ENCODE data around the gene ACSM5. TPM values are rescaled to one million over a fixed set of nuclear protein-coding genes. Genes with fewer than 3 reads are reported as not detected.

Gene ACSM5, protein sequence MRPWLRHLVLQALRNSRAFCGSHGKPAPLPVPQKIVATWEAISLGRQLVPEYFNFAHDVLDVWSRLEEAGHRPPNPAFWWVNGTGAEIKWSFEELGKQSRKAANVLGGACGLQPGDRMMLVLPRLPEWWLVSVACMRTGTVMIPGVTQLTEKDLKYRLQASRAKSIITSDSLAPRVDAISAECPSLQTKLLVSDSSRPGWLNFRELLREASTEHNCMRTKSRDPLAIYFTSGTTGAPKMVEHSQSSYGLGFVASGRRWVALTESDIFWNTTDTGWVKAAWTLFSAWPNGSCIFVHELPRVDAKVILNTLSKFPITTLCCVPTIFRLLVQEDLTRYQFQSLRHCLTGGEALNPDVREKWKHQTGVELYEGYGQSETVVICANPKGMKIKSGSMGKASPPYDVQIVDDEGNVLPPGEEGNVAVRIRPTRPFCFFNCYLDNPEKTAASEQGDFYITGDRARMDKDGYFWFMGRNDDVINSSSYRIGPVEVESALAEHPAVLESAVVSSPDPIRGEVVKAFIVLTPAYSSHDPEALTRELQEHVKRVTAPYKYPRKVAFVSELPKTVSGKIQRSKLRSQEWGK
- not detected in 2 replicates for total RNA-seq (2014; rRNA removed; shearing (Covaris generic))
- not detected in 2 replicates for polyA plus RNA-seq (2016; fragmentation: Nextera tagmentation; extraction: Ambion mirVana)

DNA sequence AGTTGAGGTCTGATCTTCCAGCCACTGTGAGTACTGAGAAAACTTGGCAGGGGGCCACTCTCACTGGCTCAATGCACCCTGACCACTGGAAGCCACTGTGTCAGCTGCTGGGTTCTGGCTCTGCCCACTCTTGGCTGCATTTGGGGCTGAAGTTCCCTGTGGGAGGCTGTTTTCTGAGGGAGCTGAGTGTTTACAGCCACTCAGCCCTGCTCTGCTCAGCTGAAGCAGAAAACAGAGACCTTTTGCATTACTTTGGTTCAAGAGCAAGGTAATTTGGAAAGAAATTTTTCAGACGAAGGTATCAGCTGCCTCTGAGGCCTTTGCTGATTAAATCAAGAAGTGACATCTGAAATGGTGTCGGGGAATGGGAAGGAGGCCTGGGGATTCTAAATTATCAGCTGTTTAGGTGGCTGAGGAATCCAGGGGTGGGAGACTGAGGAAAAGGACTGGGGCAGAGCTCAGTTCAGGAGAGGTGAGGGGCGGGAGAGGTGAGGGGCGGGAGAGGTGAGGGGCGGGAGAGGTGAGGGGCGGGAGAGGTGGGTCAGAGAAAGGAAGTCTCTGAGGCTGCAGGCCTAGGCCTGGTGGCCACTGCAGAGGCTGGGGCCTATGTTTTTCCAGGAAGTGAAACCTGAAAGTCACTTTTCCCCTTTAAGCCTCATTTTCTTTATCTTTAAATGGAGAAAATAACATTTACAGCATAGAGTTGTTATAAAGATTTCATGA is at the start of gene ACSM5:
Gene ACSM5 (plus strand): TSS at position 137 of the 723 bp plus-strand sequence. CDS start 1,951 bp downstream, outside the sequence.
- Histone ChIP-seq H3K4me3 (no peak within 1 kb of the TSS), H3K27ac (no peak within 1 kb of the TSS), H3K79me2 (ENCODE audit: insufficient read depth) (no peaks in the 10 kb centered on the region), H3K36me3 (ENCODE audit: low read depth) (no peaks in the 10 kb centered on the region), H3K9me2 (ENCODE audit: insufficient read depth) (no peaks in the 10 kb centered on the region), H3F3A (ENCODE audit: insufficient read depth) (no peaks in the 10 kb centered on the region), H3K27me3 (replicated peaks; ENCODE audit: insufficient read depth) (no peaks in the 10 kb centered on the region), H2AFZ (no peak within 1 kb of the TSS), H3K9ac (no peak within 1 kb of the TSS), H3K4me2 (ENCODE audit: unreplicated experiment) (no peak within 1 kb of the TSS), H3K9me3 (ENCODE audit: low read depth) (no peaks in the 10 kb centered on the region), H4K20me1 (ENCODE audit: insufficient read depth) (no peaks in the 10 kb centered on the region), H3K4me1 (ENCODE audit: insufficient read depth) (no peaks in the 10 kb centered on the region)
- in situ Hi-C loops (cut with MboI), result no loop called here
- TF ChIP-seq EZH2phosphoT487 (IDR thresholded peaks at IDR 0.05; ENCODE audit: insufficient read depth, low read depth) (no peak), EZH2 (IDR thresholded peaks at IDR 0.05; ENCODE audit: insufficient read depth, poor library complexity, severe bottlenecking) (no peak)
- 29 to 47% methylated on average over 2 to 6 of the region's 6 CpGs for WGBS, 2 experiments (ENCODE audit: low coverage in 1 of 2, low lambda C conversion rate in 2 of 2, missing lambda C conversion rate in 2 of 2)
- DNase-seq, result no peak

DNA sequence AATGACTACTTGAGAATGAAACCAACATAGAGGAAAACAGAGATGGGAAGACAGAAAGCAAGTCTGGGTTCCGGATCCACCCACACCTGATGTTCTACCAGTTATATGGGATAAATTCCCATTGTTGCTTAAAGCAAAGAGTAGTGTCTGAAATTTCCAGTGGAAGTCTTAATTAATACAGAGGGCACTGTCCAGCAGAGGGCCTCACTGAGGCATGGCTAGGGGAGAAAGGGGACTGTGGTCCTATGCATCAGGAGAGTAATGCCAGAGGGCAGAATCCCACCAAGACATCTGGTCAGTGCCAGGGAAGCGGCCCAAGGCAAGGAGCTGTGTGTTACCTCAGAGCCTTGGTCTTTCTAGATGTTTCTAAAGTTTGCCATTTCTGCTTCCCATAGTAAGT is 49.3 kb upstream of the ACSM5 start:
- H3K9me3 ChIP-seq (ENCODE audit: low read depth), result no peaks in the 10 kb centered on the region
- 17 to 21% methylated on average over 2 of the region's 2 CpGs for WGBS, 2 experiments (ENCODE audit: low coverage in 1 of 2, low lambda C conversion rate in 2 of 2, missing lambda C conversion rate in 2 of 2)
- TF ChIP-seq EZH2 (IDR thresholded peaks at IDR 0.05; ENCODE audit: insufficient read depth, poor library complexity, severe bottlenecking), result no peak
- no peak for TF ChIP-seq EZH2phosphoT487 (IDR thresholded peaks at IDR 0.05; ENCODE audit: insufficient read depth, low read depth)

DNA sequence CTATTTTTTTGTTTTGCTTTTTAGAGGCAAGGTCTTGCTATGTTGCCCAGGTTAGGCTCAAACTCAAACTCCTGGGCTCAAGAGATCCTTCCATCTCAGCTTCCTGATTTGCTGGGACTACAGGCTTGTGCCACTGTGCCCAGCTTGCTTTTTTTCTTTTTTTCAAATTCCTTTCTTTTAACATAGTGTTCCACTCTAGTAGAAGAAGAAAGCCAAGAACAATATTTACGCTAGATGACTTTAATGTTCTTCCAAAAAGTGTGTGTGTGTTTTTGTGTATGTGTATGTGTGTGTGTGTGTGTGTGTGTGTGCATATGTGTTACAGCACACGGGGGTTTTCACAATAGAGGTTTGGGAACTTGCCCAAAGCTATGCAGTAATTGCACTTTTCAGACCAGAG is 46.1 kb upstream of the ACSM5 start:
- TF ChIP-seq EZH2 (IDR thresholded peaks at IDR 0.05; ENCODE audit: insufficient read depth, poor library complexity, severe bottlenecking) (no peak), EZH2phosphoT487 (IDR thresholded peaks at IDR 0.05; ENCODE audit: insufficient read depth, low read depth) (no peak)
- no peak overlapping the region for H3K9ac ChIP-seq
- H3K27ac ChIP-seq, result no peak overlapping the region
- H2AFZ ChIP-seq, result no peak overlapping the region
- H3K4me3 ChIP-seq, result no peak overlapping the region
- WGBS, 2 experiments (ENCODE audit: low coverage in 1 of 2, low lambda C conversion rate in 2 of 2, missing lambda C conversion rate in 2 of 2), result 11 to 13% methylated on average over 2 of the region's 2 CpGs
- no peaks in the 10 kb centered on the region for H3K27me3 ChIP-seq (replicated peaks; ENCODE audit: insufficient read depth)
- H3K79me2 ChIP-seq (ENCODE audit: insufficient read depth), result no peaks in the 10 kb centered on the region
- no peaks in the 10 kb centered on the region for H3K4me1 ChIP-seq (ENCODE audit: insufficient read depth)
- no peaks in the 10 kb centered on the region for H3K9me3 ChIP-seq (ENCODE audit: low read depth)
- no peak overlapping the region for H3K4me2 ChIP-seq (ENCODE audit: unreplicated experiment)
- no peaks in the 10 kb centered on the region for H3F3A ChIP-seq (ENCODE audit: insufficient read depth)
- no peaks in the 10 kb centered on the region for H3K9me2 ChIP-seq (ENCODE audit: insufficient read depth)
- no peak for DNase-seq
- in situ Hi-C loops (cut with MboI), result no loop called here
- H4K20me1 ChIP-seq (ENCODE audit: insufficient read depth), result no peaks in the 10 kb centered on the region
- no peaks in the 10 kb centered on the region for H3K36me3 ChIP-seq (ENCODE audit: low read depth)

More for the DNA sequence above, 49.3 kb upstream of the ACSM5 start:
- Histone ChIP-seq H2AFZ (no peak overlapping the region), H3K36me3 (ENCODE audit: low read depth) (no peaks in the 10 kb centered on the region), H3K4me3 (no peak overlapping the region), H3K9ac (no peak overlapping the region), H3K4me1 (ENCODE audit: insufficient read depth) (no peaks in the 10 kb centered on the region), H3K27ac (no peak overlapping the region), H3K79me2 (ENCODE audit: insufficient read depth) (no peaks in the 10 kb centered on the region), H4K20me1 (ENCODE audit: insufficient read depth) (no peaks in the 10 kb centered on the region), H3K9me2 (ENCODE audit: insufficient read depth) (no peaks in the 10 kb centered on the region), H3K27me3 (replicated peaks; ENCODE audit: insufficient read depth) (no peaks in the 10 kb centered on the region), H3K4me2 (ENCODE audit: unreplicated experiment) (no peak overlapping the region), H3F3A (ENCODE audit: insufficient read depth) (no peaks in the 10 kb centered on the region)
- DNase-seq, result no peak
- in situ Hi-C loops (cut with MboI), result no loop called here

DNA sequence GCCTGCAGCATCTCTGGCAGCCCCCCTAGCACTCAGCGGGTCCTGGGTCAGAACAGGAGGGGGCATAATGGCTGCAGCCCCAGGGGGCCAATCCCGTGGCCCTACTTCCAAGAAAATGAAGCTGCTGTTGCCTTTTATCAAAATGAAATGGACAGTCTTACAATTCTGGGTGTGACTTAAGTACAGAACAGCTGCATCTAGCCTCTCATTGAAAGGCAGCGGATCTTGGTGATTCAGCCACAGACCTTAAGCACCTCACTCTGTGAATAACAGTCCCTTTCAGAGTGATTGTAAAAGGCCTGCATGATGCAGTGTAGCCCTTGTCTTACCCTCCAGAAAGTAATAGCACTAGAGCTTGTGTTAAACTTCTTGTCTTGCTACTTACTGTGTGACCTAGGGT is 45.3 kb upstream of the ACSM5 start:
- Histone ChIP-seq H3K27me3 (replicated peaks; ENCODE audit: insufficient read depth) (no peaks in the 10 kb centered on the region), H2AFZ (no peak overlapping the region), H3K27ac (no peak overlapping the region), H3K79me2 (ENCODE audit: insufficient read depth) (no peaks in the 10 kb centered on the region), H3K4me2 (ENCODE audit: unreplicated experiment) (no peak overlapping the region), H3K9me2 (ENCODE audit: insufficient read depth) (no peaks in the 10 kb centered on the region), H4K20me1 (ENCODE audit: insufficient read depth) (no peaks in the 10 kb centered on the region), H3F3A (ENCODE audit: insufficient read depth) (no peaks in the 10 kb centered on the region), H3K36me3 (ENCODE audit: low read depth) (no peaks in the 10 kb centered on the region), H3K9me3 (ENCODE audit: low read depth) (no peaks in the 10 kb centered on the region), H3K4me3 (no peak overlapping the region), H3K4me1 (ENCODE audit: insufficient read depth) (no peaks in the 10 kb centered on the region), H3K9ac (no peak overlapping the region)
- DNase-seq, result no peak
- in situ Hi-C loops (cut with MboI), result no loop called here
- no peak for TF ChIP-seq EZH2 (IDR thresholded peaks at IDR 0.05; ENCODE audit: insufficient read depth, poor library complexity, severe bottlenecking)
- no peak for TF ChIP-seq EZH2phosphoT487 (IDR thresholded peaks at IDR 0.05; ENCODE audit: insufficient read depth, low read depth)
- 23 to 30% methylated on average over 3 of the region's 3 CpGs for WGBS, 2 experiments (ENCODE audit: low coverage in 1 of 2, low lambda C conversion rate in 2 of 2, missing lambda C conversion rate in 2 of 2)

Measured in GM23248 (cell line).